Measurements from ENCODE around the gene MRPL48. TPM values are rescaled to one million over a fixed set of nuclear protein-coding genes. Genes with fewer than 3 reads are reported as not detected.

MRPL48 gene
- total RNA-seq, 1 donor from 2014 or later, result 25.6 TPM

DNA sequence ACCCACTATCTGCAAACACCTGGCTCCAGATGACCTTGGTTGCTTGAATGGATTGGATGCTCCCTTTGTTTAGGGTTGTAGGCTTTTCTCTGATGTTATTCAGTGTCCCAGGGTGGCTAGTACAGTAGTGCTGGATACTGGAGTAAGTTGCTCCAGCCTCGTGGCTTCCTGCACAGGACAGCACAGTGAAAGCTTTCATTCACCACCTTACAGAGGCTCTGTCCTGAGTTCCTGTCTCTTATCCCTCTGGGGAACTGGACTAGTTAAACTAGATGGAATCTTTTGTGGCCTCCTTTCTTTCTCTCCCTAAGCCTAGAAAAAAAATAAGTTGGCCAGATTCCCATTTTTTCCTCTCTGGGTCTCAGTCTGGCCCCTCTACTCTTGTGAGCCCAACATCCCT, 42.6 kb downstream of the MRPL48 start:
- H3K4me3 ChIP-seq (ENCODE audit: low read length in 3 of 3), result no peak overlapping the region
- H3K9me3 ChIP-seq (ENCODE audit: control insufficient read depth in 3 of 3, low read length in 3 of 3), result no peaks in the 10 kb centered on the region
- peaks cover 0 to 16% (median 9%) of the 10 kb centered on the region in 3 donors for H3K36me3 ChIP-seq (ENCODE audit: control insufficient read depth in 3 of 3, insufficient read depth in 3 of 3, low read length in 3 of 3)
- H3K27ac ChIP-seq (ENCODE audit: low read depth, low read length), result no peak overlapping the region
- H3K27me3 ChIP-seq (ENCODE audit: control insufficient read depth in 3 of 3, insufficient read depth in 3 of 3, low read length in 3 of 3), result no peaks in the 10 kb centered on the region
- no peaks in the 10 kb centered on the region for H3K4me1 ChIP-seq (ENCODE audit: control insufficient read depth in 3 of 3, insufficient read depth in 3 of 3, low read length in 3 of 3)
- H3K9ac ChIP-seq (ENCODE audit: low read depth in 1 of 3, low read length in 3 of 3), result no peak overlapping the region

DNA sequence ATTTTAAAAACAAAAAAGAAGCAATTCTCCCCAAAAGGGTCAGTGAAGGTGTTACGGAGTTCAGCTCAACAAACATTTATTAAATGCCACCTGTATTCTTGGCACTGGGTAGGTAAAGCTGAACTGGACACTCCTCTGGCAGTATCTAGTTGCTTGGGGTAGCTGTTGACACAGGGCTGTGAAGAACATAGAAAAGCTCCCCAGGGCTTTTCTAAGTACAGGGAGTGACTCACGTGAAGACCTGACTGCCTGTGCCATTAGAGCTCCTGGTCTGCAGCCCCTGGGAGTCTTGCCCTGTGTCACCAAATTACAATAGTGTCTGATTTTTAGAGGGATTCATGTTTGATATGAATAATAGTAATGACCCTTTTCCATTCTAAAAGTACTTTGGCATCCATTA, 45.4 kb downstream of the MRPL48 start:
- H3K9ac ChIP-seq (ENCODE audit: low read depth in 1 of 3, low read length in 3 of 3), result no peak overlapping the region
- H3K27ac ChIP-seq (ENCODE audit: low read depth, low read length), result no peak overlapping the region
- H3K36me3 ChIP-seq (ENCODE audit: control insufficient read depth in 3 of 3, insufficient read depth in 3 of 3, low read length in 3 of 3), result peaks cover 0 to 9% (median 8%) of the 10 kb centered on the region in 3 donors
- H3K27me3 ChIP-seq (ENCODE audit: control insufficient read depth in 3 of 3, insufficient read depth in 3 of 3, low read length in 3 of 3), result no peaks in the 10 kb centered on the region
- no peaks in the 10 kb centered on the region for H3K4me1 ChIP-seq (ENCODE audit: control insufficient read depth in 3 of 3, insufficient read depth in 3 of 3, low read length in 3 of 3)
- H3K4me3 ChIP-seq (ENCODE audit: low read length in 3 of 3), result no peak overlapping the region
- no peaks in the 10 kb centered on the region for H3K9me3 ChIP-seq (ENCODE audit: control insufficient read depth in 3 of 3, low read length in 3 of 3)

GRCh38 chr11:73838443-73839122, 50.9 kb downstream of the MRPL48 start:
- no peak overlapping the region for H3K4me3 ChIP-seq (ENCODE audit: low read length in 3 of 3)
- H3K4me1 ChIP-seq (ENCODE audit: control insufficient read depth in 3 of 3, insufficient read depth in 3 of 3, low read length in 3 of 3), result no peaks in the 10 kb centered on the region
- no peaks in the 10 kb centered on the region for H3K9me3 ChIP-seq (ENCODE audit: control insufficient read depth in 3 of 3, low read length in 3 of 3)
- no peaks in the 10 kb centered on the region for H3K27me3 ChIP-seq (ENCODE audit: control insufficient read depth in 3 of 3, insufficient read depth in 3 of 3, low read length in 3 of 3)
- H3K9ac ChIP-seq (ENCODE audit: low read depth in 1 of 3, low read length in 3 of 3), result no peak overlapping the region
- H3K36me3 ChIP-seq (ENCODE audit: control insufficient read depth in 3 of 3, insufficient read depth in 3 of 3, low read length in 3 of 3), result peaks cover 2 to 5% (median 3%) of the 10 kb centered on the region in 3 donors
- no peak overlapping the region for H3K27ac ChIP-seq (ENCODE audit: low read depth, low read length)

- Histone ChIP-seq H3K9ac (ENCODE audit: low read depth in 1 of 3, low read length in 3 of 3) (no peak overlapping the region), H3K4me3 (ENCODE audit: low read length in 3 of 3) (no peak overlapping the region), H3K27me3 (ENCODE audit: control insufficient read depth in 3 of 3, insufficient read depth in 3 of 3, low read length in 3 of 3) (no peaks in the 10 kb centered on the region), H3K36me3 (ENCODE audit: control insufficient read depth in 3 of 3, insufficient read depth in 3 of 3, low read length in 3 of 3) (peaks cover 2 to 6% (median 4%) of the 10 kb centered on the region in 3 donors), H3K27ac (ENCODE audit: low read depth, low read length) (no peak overlapping the region), H3K4me1 (ENCODE audit: control insufficient read depth in 3 of 3, insufficient read depth in 3 of 3, low read length in 3 of 3) (no peaks in the 10 kb centered on the region), H3K9me3 (ENCODE audit: control insufficient read depth in 3 of 3, low read length in 3 of 3) (no peaks in the 10 kb centered on the region)
Observed at GRCh38 chr11:73839123-73839457, 51.4 kb downstream of the MRPL48 start.

GRCh38 chr11:73851046-73851764, 63.5 kb downstream of the MRPL48 start:
- Histone ChIP-seq H3K9me3 (ENCODE audit: control insufficient read depth in 3 of 3, low read length in 3 of 3) (no peaks in the 10 kb centered on the region), H3K4me3 (ENCODE audit: low read length in 3 of 3) (no peak overlapping the region), H3K4me1 (ENCODE audit: control insufficient read depth in 3 of 3, insufficient read depth in 3 of 3, low read length in 3 of 3) (no peaks in the 10 kb centered on the region), H3K27ac (ENCODE audit: low read depth, low read length) (no peak overlapping the region), H3K9ac (ENCODE audit: low read depth in 1 of 3, low read length in 3 of 3) (no peak overlapping the region), H3K27me3 (ENCODE audit: control insufficient read depth in 3 of 3, insufficient read depth in 3 of 3, low read length in 3 of 3) (no peaks in the 10 kb centered on the region), H3K36me3 (ENCODE audit: control insufficient read depth in 3 of 3, insufficient read depth in 3 of 3, low read length in 3 of 3) (peaks cover 0 to 8% (median 5%) of the 10 kb centered on the region in 3 donors)

- H3K9me3 ChIP-seq (ENCODE audit: control insufficient read depth in 3 of 3, low read length in 3 of 3), result no peaks in the 10 kb centered on the region
- no peaks in the 10 kb centered on the region for H3K27me3 ChIP-seq (ENCODE audit: control insufficient read depth in 3 of 3, insufficient read depth in 3 of 3, low read length in 3 of 3)
- H3K36me3 ChIP-seq (ENCODE audit: control insufficient read depth in 3 of 3, insufficient read depth in 3 of 3, low read length in 3 of 3), result peaks cover 0 to 8% (median 5%) of the 10 kb centered on the region in 3 donors
- H3K27ac ChIP-seq (ENCODE audit: low read depth, low read length), result no peak overlapping the region
- H3K9ac ChIP-seq (ENCODE audit: low read depth in 1 of 3, low read length in 3 of 3), result no peak overlapping the region
- H3K4me1 ChIP-seq (ENCODE audit: control insufficient read depth in 3 of 3, insufficient read depth in 3 of 3, low read length in 3 of 3), result no peaks in the 10 kb centered on the region
- H3K4me3 ChIP-seq (ENCODE audit: low read length in 3 of 3), result no peak overlapping the region
Observed at GRCh38 chr11:73852049-73852448, 64.4 kb downstream of the MRPL48 start.

DNA sequence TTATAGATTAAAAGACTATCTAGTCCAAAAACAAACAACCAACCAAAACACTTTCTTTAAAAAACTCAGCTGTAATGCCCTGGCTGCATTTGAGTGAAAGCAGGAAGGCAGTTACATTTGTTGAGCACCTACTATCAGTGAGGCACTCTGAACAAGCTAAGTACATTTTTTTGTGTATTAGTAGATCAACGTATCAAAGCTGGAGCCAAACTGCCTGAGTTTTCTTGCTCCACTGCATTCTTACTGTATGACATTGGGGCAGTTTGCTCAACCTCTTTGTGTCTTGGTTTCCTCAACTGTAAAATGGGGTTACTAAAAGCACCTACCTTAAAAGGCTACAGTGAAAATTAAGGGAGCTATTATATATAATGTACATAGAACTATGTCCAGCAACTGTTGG, 67.0 kb downstream of the MRPL48 start:
- H3K36me3 ChIP-seq (ENCODE audit: control insufficient read depth in 3 of 3, insufficient read depth in 3 of 3, low read length in 3 of 3), result peaks cover 0 to 3% (median 2%) of the 10 kb centered on the region in 3 donors
- H3K27ac ChIP-seq (ENCODE audit: low read depth, low read length), result no peak overlapping the region
- no peak overlapping the region for H3K4me3 ChIP-seq (ENCODE audit: low read length in 3 of 3)
- H3K4me1 ChIP-seq (ENCODE audit: control insufficient read depth in 3 of 3, insufficient read depth in 3 of 3, low read length in 3 of 3), result no peaks in the 10 kb centered on the region
- no peaks in the 10 kb centered on the region for H3K27me3 ChIP-seq (ENCODE audit: control insufficient read depth in 3 of 3, insufficient read depth in 3 of 3, low read length in 3 of 3)
- H3K9me3 ChIP-seq (ENCODE audit: control insufficient read depth in 3 of 3, low read length in 3 of 3), result no peaks in the 10 kb centered on the region
- H3K9ac ChIP-seq (ENCODE audit: low read depth in 1 of 3, low read length in 3 of 3), result no peak overlapping the region

GRCh38 chr11:73856031-73856567, 68.4 kb downstream of the MRPL48 start:
- peaks cover 0 to 11% (median 6%) of the 10 kb centered on the region in 3 donors for H3K36me3 ChIP-seq (ENCODE audit: control insufficient read depth in 3 of 3, insufficient read depth in 3 of 3, low read length in 3 of 3)
- H3K9me3 ChIP-seq (ENCODE audit: control insufficient read depth in 3 of 3, low read length in 3 of 3), result no peaks in the 10 kb centered on the region
- no peaks in the 10 kb centered on the region for H3K4me1 ChIP-seq (ENCODE audit: control insufficient read depth in 3 of 3, insufficient read depth in 3 of 3, low read length in 3 of 3)
- no peak overlapping the region for H3K4me3 ChIP-seq (ENCODE audit: low read length in 3 of 3)
- no peaks in the 10 kb centered on the region for H3K27me3 ChIP-seq (ENCODE audit: control insufficient read depth in 3 of 3, insufficient read depth in 3 of 3, low read length in 3 of 3)
- no peak overlapping the region for H3K27ac ChIP-seq (ENCODE audit: low read depth, low read length)
- H3K9ac ChIP-seq (ENCODE audit: low read depth in 1 of 3, low read length in 3 of 3), result no peak overlapping the region

DNA sequence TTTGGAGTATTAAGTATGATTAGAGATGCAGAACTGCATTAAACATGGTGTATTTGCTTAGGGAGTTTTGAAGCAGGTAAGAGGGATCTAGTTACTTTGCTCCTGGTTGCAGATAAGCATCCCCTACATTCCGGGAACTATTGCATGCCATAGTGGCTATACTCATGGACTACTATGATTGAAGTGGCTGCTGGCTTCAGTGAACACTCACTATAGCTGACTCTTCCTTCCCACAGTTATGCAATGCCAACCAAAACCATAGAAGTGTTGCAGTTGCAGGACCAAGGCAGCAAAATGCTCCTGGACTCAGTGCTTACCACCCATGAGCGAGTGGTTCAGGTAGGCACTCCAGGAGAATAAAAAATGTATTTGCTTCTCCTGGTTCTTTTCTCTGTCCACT, 72.0 kb downstream of the MRPL48 start:
- H3K27me3 ChIP-seq (ENCODE audit: control insufficient read depth in 3 of 3, insufficient read depth in 3 of 3, low read length in 3 of 3), result no peaks in the 10 kb centered on the region
- H3K27ac ChIP-seq (ENCODE audit: low read depth, low read length), result no peak overlapping the region
- no peak overlapping the region for H3K4me3 ChIP-seq (ENCODE audit: low read length in 3 of 3)
- H3K9me3 ChIP-seq (ENCODE audit: control insufficient read depth in 3 of 3, low read length in 3 of 3), result no peaks in the 10 kb centered on the region
- no peak overlapping the region for H3K9ac ChIP-seq (ENCODE audit: low read depth in 1 of 3, low read length in 3 of 3)
- peaks cover 0 to 23% (median 12%) of the 10 kb centered on the region in 3 donors for H3K36me3 ChIP-seq (ENCODE audit: control insufficient read depth in 3 of 3, insufficient read depth in 3 of 3, low read length in 3 of 3)
- no peaks in the 10 kb centered on the region for H3K4me1 ChIP-seq (ENCODE audit: control insufficient read depth in 3 of 3, insufficient read depth in 3 of 3, low read length in 3 of 3)

GRCh38 chr11:73860202-73860601, 72.5 kb downstream of the MRPL48 start:
- no peaks in the 10 kb centered on the region for H3K9me3 ChIP-seq (ENCODE audit: control insufficient read depth in 3 of 3, low read length in 3 of 3)
- H3K27ac ChIP-seq (ENCODE audit: low read depth, low read length), result no peak overlapping the region
- H3K36me3 ChIP-seq (ENCODE audit: control insufficient read depth in 3 of 3, insufficient read depth in 3 of 3, low read length in 3 of 3), result peaks cover 0 to 25% (median 14%) of the 10 kb centered on the region in 3 donors

More at GRCh38 chr11:73860202-73860601, 72.5 kb downstream of the MRPL48 start:
- Histone ChIP-seq H3K9ac (ENCODE audit: low read depth in 1 of 3, low read length in 3 of 3) (no peak overlapping the region), H3K27me3 (ENCODE audit: control insufficient read depth in 3 of 3, insufficient read depth in 3 of 3, low read length in 3 of 3) (no peaks in the 10 kb centered on the region), H3K4me3 (ENCODE audit: low read length in 3 of 3) (no peak overlapping the region), H3K4me1 (ENCODE audit: control insufficient read depth in 3 of 3, insufficient read depth in 3 of 3, low read length in 3 of 3) (no peaks in the 10 kb centered on the region)
